Skin epidermis (tissue), 12 donors: Measurements from ENCODE around the gene EDIL3.

Experiments used
- H3K27ac ChIP-seq, 21 experiments: fragments of 200-600 bp; sonication (generic) in 11 of 21; one replicate each; pipeline ENCODE4 v1.5.0; 2020; ENCODE audit warnings: mild to moderate bottlenecking in 3 of 21, inconsistent platforms in 2 of 21, moderate library complexity in 2 of 21
- H3K4me3 ChIP-seq, 7 experiments: fragments of 200-600 bp; sonication (generic) in 2 of 7; one replicate each; pipeline ENCODE4 v1.5.0; 2020; ENCODE audit warnings: inconsistent platforms in 2 of 7, mild to moderate bottlenecking in 2 of 7, moderate library complexity in 1 of 7

Gene EDIL3

GRCh38 chr5:84274585-84275468 is 109.9 kb downstream of the EDIL3 start:
- no peak overlapping the region for H3K27ac ChIP-seq
- no peak overlapping the region for H3K4me3 ChIP-seq

DNA sequence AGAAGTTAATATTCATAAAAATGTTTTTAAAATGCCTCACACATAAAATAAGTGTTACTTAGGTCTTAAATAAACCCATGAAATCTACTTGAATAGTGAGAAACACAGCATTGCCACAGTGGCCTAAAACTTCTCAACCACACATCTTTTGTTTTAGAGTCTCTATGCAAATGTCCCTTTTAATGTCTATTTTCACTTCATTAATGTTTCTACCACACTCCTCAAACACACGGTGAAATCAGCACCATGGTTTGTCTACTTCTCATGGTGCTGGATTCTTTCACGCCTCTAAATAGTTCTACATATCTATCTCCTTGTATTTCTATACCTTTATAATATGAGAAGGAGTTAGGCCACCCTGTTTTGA is 111.2 kb downstream of the EDIL3 start:
- Histone ChIP-seq H3K27ac (no peak overlapping the region), H3K4me3 (no peak overlapping the region)

DNA sequence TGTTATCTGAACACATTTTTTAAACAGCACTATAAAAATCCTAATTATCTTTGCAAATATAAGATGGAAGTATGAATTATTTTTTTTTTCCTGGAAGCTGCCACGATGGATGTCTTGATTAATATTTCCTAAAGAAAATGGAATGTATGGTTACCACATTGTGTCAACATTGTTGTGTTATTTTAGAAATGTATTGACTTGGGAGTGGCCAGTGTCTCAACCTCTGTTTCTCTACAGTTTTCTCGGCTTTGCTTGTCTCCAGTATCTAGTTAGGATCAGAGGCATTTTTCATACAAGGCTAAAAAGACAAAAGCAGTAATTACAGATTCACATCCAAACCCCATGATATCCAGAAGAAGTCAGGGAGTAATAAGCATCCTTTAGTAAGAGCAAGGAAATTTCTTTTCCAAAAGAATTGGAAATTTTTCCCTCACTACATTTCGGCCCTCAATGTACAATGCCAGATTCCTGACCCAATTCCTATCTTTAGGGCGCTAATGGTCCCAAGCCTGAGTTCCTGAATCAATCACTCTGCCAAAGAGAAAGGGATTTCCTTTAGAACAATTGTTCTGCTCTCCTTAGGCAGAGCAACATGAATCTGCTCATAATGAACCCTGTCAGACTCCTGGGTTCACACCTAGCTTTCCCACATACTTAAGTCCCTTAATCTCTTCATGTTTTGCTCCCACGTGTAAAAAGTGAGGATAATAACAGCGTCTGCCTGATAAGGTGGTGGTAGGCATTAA is 111.7 kb downstream of the EDIL3 start:
- no peak overlapping the region for H3K4me3 ChIP-seq
- H3K27ac ChIP-seq, result no peak overlapping the region

DNA sequence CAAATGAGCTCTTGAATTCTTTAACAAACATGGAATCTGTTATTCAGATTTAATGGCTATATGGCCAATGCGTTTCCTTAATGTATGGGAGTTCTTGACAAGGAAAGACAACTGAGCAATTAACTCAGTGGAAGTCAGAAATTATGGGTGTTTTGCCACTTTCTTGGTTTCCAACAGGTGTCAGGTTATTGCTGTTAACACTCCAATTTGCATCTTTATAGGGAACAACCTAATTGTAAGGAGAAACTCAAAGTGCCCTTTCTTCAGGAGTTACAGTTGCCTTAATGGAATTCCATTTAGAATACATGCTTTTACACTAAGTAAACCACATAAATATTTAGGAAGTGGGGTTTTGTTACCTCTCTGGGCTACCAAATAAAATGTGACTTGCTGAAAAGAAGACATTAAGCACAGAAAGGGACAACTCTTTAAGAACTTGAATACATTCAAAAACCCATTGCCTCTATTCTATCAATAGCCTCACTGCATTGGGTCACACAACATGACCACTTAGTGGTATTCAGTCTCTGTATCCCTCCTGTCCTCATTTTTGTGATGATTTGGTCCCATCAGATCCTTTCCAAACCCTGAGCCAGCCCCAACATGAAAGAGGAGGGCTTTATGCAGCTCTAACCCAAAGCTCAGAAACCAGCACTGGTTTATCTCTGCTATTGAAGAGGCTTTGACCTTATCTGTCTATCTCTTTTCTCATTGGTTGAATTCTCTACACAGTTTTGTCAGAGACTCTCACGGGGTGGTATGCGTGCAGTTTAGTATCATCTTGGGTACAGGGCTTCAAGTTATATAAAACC is 118.7 kb downstream of the EDIL3 start:
- H3K27ac ChIP-seq, result no peak overlapping the region
- H3K4me3 ChIP-seq, result no peak overlapping the region

- Histone ChIP-seq H3K27ac (no peak overlapping the region), H3K4me3 (no peak overlapping the region)
Measured at GRCh38 chr5:84265130-84265529, 119.5 kb downstream of the EDIL3 start.

GRCh38 chr5:84260939-84261338 is 123.7 kb downstream of the EDIL3 start:
- no peak overlapping the region for H3K4me3 ChIP-seq
- no peak overlapping the region for H3K27ac ChIP-seq

DNA sequence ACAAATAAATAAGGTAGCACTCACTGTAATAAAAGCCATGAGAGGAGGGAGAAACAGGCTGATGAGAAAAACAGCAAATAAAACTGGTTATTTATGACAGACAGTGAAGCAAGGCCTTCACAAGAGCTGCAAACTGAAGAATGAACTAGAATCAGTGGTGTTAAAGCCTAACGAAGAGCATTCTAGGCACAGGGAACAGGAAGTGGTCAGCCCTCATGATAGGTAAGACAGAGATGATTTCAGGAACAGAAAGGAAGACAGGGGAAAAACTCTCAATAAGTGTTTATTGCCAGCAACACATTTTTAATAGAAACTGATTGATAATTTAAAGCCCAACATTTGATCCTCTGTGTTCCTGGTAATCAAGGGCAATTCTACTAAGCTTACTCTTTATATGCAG is 124.5 kb downstream of the EDIL3 start:
- Histone ChIP-seq H3K4me3 (no peak overlapping the region), H3K27ac (no peak overlapping the region)

GRCh38 chr5:84259283-84260045 is 125.2 kb downstream of the EDIL3 start:
- H3K4me3 ChIP-seq, result no peak overlapping the region
- no peak overlapping the region for H3K27ac ChIP-seq

DNA sequence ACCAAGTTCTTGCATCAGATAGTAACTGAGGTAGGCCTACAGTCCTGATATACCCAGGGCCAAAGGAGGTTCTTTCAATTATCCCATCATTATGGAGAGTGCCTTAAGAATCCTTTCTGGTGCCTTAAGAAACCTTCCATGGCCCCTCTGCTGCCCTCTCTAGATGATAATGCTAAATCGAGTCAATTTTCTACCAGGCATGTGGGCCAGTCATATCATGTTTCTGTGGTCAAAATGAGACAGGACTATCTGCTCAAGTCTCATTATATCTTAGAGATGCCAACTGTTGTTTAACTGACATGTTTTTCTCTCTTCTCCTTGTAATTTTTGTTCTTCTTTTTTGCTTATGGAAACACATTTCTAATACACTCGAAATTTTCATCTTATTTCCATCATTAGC is 127.6 kb downstream of the EDIL3 start:
- H3K27ac ChIP-seq, result no peak overlapping the region

DNA sequence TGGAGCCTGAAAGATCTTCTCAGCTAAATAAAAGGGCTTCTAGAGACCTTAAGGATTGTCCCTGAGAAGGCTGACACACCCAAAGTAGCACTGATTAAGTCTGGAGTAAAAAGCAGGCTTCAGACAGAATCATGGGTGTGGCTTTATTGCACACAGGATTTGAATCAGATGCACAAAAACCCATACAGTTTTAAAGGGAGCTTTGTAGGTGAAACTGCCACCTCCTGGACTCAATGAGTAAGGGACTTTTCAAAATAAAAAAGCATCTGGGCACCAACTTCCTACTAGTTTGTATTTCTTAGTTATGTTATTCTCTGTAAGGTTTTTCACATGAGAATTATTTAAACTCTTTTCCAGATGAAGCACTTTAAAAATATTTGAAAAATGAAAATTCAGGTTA is 129.4 kb downstream of the EDIL3 start:
- no peak overlapping the region for H3K4me3 ChIP-seq

More for the DNA sequence above, 127.6 kb downstream of the EDIL3 start:
- H3K4me3 ChIP-seq, result no peak overlapping the region

DNA sequence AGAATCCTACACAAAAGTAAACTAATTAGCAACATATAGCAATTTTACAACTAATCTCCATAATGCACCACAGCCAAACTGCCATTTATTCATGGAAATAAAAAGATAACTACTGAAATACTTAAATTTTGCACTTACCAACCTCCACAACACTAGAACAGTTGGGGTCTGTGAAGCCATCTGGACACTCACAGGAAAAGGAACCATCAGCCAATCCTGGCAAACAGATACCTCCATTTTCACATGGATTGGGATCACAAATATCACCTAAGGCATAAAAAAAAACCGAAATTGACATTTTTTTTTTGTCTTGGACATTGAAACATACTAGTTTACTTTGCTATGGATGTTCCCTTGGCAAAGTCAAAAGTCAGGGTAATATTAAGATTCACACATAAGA is 130.7 kb downstream of the EDIL3 start:
- Histone ChIP-seq H3K4me3 (no peak overlapping the region), H3K27ac (no peak overlapping the region)

More for the DNA sequence above, 129.4 kb downstream of the EDIL3 start:
- no peak overlapping the region for H3K27ac ChIP-seq

- Histone ChIP-seq H3K4me3 (no peak overlapping the region), H3K27ac (no peak overlapping the region)
Measured at GRCh38 chr5:84251503-84251902, 133.2 kb downstream of the EDIL3 start.

DNA sequence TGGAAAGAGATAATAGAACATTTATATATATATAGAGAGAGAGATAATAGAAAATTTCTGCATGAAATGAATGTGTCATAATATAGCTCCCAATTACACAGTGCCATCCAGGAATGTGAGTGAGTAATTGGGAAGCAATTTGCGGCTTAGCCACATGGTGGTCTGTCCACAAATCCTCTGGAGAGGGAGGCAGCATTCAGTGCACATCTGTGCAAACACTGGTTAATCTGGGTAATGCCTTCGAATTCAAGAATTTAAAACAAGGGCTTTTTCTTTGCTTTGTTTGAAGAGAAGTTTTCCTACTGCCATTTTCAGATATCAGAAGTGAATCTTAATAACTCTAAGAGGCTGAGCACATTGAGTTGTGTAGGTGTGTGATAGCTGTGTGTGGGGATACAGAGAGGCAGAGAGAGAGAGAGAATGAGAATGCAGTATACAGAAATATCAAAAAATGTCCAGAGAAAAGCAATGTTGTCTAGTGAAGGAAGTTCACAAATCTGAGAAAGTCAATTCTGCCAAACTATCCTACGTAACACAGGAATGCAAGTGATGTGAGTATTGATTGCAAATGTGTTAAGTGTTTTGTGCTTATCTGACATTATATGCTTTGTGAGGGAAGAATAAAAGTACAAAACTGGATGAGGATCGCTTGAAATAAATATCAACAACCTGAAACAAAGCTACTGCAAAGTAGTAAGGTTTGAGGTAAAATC is 134.6 kb downstream of the EDIL3 start:
- Histone ChIP-seq H3K4me3 (no peak overlapping the region), H3K27ac (peak overlapping the region in 2 of 21 experiments; percentile 3 to 45)

- no peak overlapping the region for H3K27ac ChIP-seq
- no peak overlapping the region for H3K4me3 ChIP-seq
Measured at GRCh38 chr5:84248013-84248412, 136.7 kb downstream of the EDIL3 start.

DNA sequence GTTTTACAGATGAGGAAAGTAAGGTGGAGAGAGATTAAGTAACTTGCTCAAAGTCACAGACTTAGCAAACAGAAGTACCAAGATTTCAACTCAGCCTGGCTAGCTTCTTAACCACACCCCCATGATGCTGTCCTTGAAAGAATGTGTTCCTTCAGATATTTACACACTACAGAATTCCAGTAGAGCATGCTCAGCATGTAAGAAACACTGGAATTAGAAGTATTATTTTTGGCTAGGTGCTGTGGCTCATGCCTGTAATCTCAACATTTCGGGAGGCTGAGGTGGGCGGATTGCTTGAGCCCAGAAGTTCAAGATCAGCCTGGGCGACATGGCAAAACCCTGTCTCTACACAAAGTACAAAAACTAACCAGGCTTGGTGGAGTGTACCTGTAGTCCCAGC is 142.4 kb downstream of the EDIL3 start:
- no peak overlapping the region for H3K27ac ChIP-seq
- no peak overlapping the region for H3K4me3 ChIP-seq

- Histone ChIP-seq H3K4me3 (no peak overlapping the region), H3K27ac (no peak overlapping the region)
Measured at GRCh38 chr5:84239494-84239893, 145.2 kb downstream of the EDIL3 start.

- H3K4me3 ChIP-seq, result no peak overlapping the region
Measured at GRCh38 chr5:84237126-84237525, 147.6 kb downstream of the EDIL3 start.

GRCh38 chr5:84231433-84231832 is 153.2 kb downstream of the EDIL3 start:
- H3K4me3 ChIP-seq, result no peak overlapping the region

More at GRCh38 chr5:84237126-84237525, 147.6 kb downstream of the EDIL3 start:
- H3K27ac ChIP-seq, result no peak overlapping the region

GRCh38 chr5:84229045-84229444 is 155.6 kb downstream of the EDIL3 start:
- Histone ChIP-seq H3K4me3 (no peak overlapping the region), H3K27ac (no peak overlapping the region)

More at GRCh38 chr5:84231433-84231832, 153.2 kb downstream of the EDIL3 start:
- H3K27ac ChIP-seq, result no peak overlapping the region
